Activated B cell treated with CpG ODN at 0.5 μM for 24 hours (primary cell): ENCODE data around the gene CRACR2A. TPM values are rescaled to one million over a fixed set of nuclear protein-coding genes. Genes with fewer than 3 reads are reported as not detected.

Source experiments
- ATAC-seq: fragments of 200-7000 bp; cut with Tn5 transposase; one replicate; pipeline ENCODE4 v1.10.0; 2021; ENCODE audit warnings: low read depth, mild to moderate bottlenecking, moderate library complexity
- CTCF ChIA-PET: fragments of 350-600 bp; sonication (Branson Sonifier 250); formaldehyde crosslinking; loops from one replicate; lab custom pipeline; 2021; ENCODE audit warnings: antibody characterized with exemption; lab: Charles Lee
- POLR2A ChIA-PET: fragments of 350-600 bp; sonication (Branson Sonifier 250); formaldehyde crosslinking; loops from one replicate; lab custom pipeline; 2021; ENCODE audit warnings: antibody characterized with exemption; lab: Charles Lee
- DNase-seq: peaks from one replicate; pipeline ENCODE4 v3.0.0; 2022
- H3K27ac Mint-ChIP-seq: one replicate; pipeline ENCODE4 v1.8.0; 2020; ENCODE audit warnings: mixed read lengths
- H3K27me3 Mint-ChIP-seq: one replicate; pipeline ENCODE4 v1.8.0; 2021; ENCODE audit warnings: mixed read lengths
- H3K36me3 Mint-ChIP-seq: one replicate; pipeline ENCODE4 v1.8.0; 2021; ENCODE audit warnings: low read depth, mixed read lengths
- H3K4me1 Mint-ChIP-seq: one replicate; pipeline ENCODE4 v1.8.0; 2021; ENCODE audit warnings: mixed read lengths
- H3K4me3 Mint-ChIP-seq: one replicate; pipeline ENCODE4 v1.8.0; 2020; ENCODE audit warnings: mild to moderate bottlenecking, mixed read lengths
- H3K9me3 Mint-ChIP-seq: one replicate; pipeline ENCODE4 v1.8.0; 2020; ENCODE audit warnings: mixed read lengths
- CTCF ChIP-seq: fragments of 200-600 bp; IDR thresholded peaks from one replicate; pipeline ENCODE4 v1.8.0; 2022; ENCODE audit warnings: antibody characterized with exemption, mild to moderate bottlenecking
- intact Hi-C: fragments of 100-400 bp; cut with micrococcal nuclease; formaldehyde crosslinking; loops from one replicate; pipeline ENCODE4 v1.15.1; 2024
- total RNA-seq: library from RNA; stranded (reverse); gene quantifications from 2 replicates; pipeline ENCODE4 v1.2.3, GENCODE V29; 2022

The CRACR2A gene
- total RNA-seq, 1 donor from 2014 or later = 25.8 TPM

GRCh38 chr12:3628629-3629028 is 124.3 kb downstream of the CRACR2A start:
- H3K27ac Mint-ChIP-seq = no peak overlapping the region
- ATAC-seq (no peak), DNase-seq (no peak)
- intact Hi-C loops = no loop called here
- ChIA-PET CTCF (no interaction called here), POLR2A (no interaction called here)
- H3K36me3 Mint-ChIP-seq = peaks cover 83% of the 10 kb centered on the region
- TF ChIP-seq CTCF = no peak
- H3K4me3 Mint-ChIP-seq = no peak overlapping the region
- no peaks in the 10 kb centered on the region for H3K27me3 Mint-ChIP-seq
- H3K9me3 Mint-ChIP-seq = no peaks in the 10 kb centered on the region
- no peaks in the 10 kb centered on the region for H3K4me1 Mint-ChIP-seq

GRCh38 chr12:3627336-3627735 is 125.6 kb downstream of the CRACR2A start:
- Mint-ChIP-seq H3K27ac (no peak overlapping the region), H3K9me3 (no peaks in the 10 kb centered on the region), H3K4me1 (peaks cover 6% of the 10 kb centered on the region), H3K4me3 (no peak overlapping the region), H3K27me3 (no peaks in the 10 kb centered on the region), H3K36me3 (peaks cover 71% of the 10 kb centered on the region)
- POLR2A ChIA-PET = no interaction called here
- TF ChIP-seq CTCF = no peak
- intact Hi-C loops = no loop called here
- CTCF ChIA-PET = no interaction called here
- DNase-seq (no peak), ATAC-seq (no peak)

DNA sequence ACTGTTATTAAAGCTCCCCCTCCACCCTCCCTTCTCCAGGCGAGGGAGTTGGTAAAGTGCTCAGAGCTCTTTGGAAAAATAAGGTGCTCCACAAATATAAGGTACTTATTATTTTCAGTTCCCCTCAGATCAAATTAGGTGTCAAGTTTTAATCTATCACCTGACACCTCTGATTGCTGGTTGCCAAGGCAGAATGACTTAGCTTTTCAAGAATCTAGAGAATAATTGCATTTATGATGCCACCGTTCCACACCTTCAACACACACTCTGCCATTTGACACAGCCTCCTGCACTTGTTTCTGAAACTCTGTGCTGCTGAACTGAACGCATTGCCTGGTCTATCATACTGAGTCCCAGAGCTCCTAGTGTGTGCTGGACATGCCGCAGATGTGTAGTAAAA is 128.6 kb downstream of the CRACR2A start:
- Mint-ChIP-seq H3K9me3 (no peaks in the 10 kb centered on the region), H3K4me3 (no peak overlapping the region), H3K36me3 (peaks cover 63% of the 10 kb centered on the region), H3K4me1 (peaks cover 6% of the 10 kb centered on the region), H3K27me3 (no peaks in the 10 kb centered on the region), H3K27ac (no peak overlapping the region)
- ChIA-PET POLR2A (no interaction called here), CTCF (interaction anchor here (1.1 kb wide), 1 partner anchor 324 kb away, joined by 4 read pairs; no protein-coding TSS in a partner anchor)
- DNase-seq = no peak
- no peak for ATAC-seq
- no peak for TF ChIP-seq CTCF
- intact Hi-C loops = no loop called here

DNA sequence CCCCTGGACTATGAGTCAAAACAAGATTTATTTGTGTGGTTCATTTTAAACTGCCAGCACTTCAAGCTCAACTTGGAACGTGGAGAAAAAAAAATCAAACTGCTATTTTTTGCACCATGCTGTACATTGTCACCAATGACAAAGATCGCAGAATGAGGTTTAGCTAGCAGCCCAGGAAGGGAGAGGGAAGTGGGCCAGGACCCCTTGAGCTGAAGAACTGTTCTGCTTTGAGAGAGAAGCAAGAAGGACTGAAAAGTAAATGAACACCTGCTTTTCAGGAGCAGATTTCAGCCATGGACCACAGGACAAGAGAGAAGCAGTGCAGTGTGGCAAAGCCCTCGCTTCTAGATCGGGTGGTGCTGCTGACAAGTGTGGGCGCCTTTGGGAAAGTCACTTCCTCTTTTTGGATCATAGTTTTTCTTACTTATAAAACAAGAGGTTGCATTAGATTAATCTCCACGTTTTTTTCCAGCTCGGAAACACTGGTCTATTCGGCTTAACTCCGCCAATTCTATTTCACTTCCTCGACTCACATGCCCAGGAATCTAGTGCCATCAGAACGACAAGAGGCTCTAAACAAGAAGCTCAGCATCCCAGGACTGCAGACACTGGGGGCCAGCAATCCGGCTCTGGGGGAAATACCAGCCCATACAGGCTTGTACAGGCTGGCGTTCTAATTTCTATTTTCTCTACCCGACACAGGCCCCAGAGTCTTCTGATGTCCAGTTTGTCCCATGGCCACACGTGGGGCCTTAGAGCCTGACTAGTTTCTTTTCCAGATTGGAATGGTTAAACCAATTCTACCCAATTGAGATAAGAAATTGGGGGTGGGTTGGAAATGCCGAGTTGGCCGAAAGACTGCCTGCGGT is 129.9 kb downstream of the CRACR2A start:
- H3K4me3 Mint-ChIP-seq = no peak overlapping the region
- H3K4me1 Mint-ChIP-seq = peaks cover 6% of the 10 kb centered on the region
- H3K9me3 Mint-ChIP-seq = no peaks in the 10 kb centered on the region
- no peak overlapping the region for H3K27ac Mint-ChIP-seq
- H3K27me3 Mint-ChIP-seq = no peaks in the 10 kb centered on the region
- CTCF ChIA-PET = no interaction called here
- H3K36me3 Mint-ChIP-seq = peaks cover 62% of the 10 kb centered on the region
- no peak for DNase-seq
- intact Hi-C loops = no loop called here
- POLR2A ChIA-PET = no interaction called here
- TF ChIP-seq CTCF = no peak
- ATAC-seq = no peak

DNA sequence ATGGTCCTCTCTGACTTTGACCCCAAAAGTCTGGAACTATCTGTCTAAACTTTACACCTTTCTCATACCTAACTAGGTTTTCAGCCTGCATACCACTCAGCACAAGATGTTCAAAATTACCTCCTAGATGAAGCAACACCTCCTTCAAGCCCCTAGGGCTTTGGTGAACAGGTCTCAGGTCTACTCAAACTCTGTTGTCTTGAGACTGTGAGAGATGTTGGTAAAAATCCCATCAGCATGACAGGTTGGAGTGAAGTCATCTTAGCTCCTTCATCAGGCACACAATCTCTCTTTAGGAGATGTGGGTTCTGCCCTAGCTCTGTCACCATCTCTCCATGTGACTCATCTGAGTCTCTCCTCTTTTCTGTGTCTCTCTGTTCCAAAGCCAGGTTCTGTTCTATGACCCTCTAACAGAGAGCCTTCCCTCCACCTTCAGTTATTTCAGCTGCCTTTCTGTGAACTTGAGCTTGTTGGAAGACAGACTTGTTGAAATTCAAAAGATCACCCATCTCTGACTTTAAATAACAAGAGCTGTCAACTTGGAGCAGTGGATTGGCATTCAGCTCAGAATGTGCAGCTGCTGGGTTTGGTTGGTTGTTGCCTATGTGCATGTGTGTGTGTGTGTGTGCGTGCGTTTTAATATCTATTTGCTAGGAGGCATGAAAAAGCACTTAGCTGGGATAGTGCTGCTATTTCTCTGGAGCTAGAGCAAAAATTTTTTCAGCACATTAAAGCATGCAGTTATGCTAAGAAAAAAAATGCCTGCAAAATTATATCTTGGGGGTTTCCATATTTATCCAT is 130.7 kb downstream of the CRACR2A start:
- no peaks in the 10 kb centered on the region for H3K27me3 Mint-ChIP-seq
- H3K36me3 Mint-ChIP-seq = peaks cover 57% of the 10 kb centered on the region
- intact Hi-C loops = no loop called here
- ATAC-seq = no peak
- CTCF ChIA-PET = no interaction called here
- H3K27ac Mint-ChIP-seq = no peak overlapping the region
- H3K4me1 Mint-ChIP-seq = peaks cover 6% of the 10 kb centered on the region
- no peak overlapping the region for H3K4me3 Mint-ChIP-seq
- no peaks in the 10 kb centered on the region for H3K9me3 Mint-ChIP-seq
- POLR2A ChIA-PET = no interaction called here
- DNase-seq = no peak
- no peak for TF ChIP-seq CTCF
